Measurements from ENCODE around the gene DERA.

DNA sequence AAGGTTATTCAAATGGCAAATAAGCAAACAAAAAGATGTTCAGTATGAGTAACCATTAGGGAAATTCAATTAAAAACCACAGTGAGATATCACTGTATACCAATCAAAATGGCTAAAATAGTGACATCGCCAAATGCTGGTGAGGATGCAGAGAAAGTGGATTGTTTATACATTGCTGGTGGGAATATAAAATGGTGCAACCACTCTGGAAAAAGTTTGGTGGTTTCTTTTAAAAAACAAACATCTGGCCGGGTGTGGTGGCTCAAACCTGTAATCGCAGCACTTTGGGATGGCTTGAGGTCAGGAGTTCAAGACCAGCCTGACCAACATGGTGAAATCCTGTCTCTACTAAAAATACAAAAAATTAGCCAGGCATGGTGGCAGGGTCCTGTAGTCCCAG, 42.9 kb upstream of the DERA start:
- TF ChIP-seq, protein P1, sequence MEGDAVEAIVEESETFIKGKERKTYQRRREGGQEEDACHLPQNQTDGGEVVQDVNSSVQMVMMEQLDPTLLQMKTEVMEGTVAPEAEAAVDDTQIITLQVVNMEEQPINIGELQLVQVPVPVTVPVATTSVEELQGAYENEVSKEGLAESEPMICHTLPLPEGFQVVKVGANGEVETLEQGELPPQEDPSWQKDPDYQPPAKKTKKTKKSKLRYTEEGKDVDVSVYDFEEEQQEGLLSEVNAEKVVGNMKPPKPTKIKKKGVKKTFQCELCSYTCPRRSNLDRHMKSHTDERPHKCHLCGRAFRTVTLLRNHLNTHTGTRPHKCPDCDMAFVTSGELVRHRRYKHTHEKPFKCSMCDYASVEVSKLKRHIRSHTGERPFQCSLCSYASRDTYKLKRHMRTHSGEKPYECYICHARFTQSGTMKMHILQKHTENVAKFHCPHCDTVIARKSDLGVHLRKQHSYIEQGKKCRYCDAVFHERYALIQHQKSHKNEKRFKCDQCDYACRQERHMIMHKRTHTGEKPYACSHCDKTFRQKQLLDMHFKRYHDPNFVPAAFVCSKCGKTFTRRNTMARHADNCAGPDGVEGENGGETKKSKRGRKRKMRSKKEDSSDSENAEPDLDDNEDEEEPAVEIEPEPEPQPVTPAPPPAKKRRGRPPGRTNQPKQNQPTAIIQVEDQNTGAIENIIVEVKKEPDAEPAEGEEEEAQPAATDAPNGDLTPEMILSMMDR (optimal IDR thresholded peaks at IDR 0.05 in 1 of 3, IDR thresholded peaks at IDR 0.05 in 1 of 3, conservative IDR thresholded peaks at IDR 0.05 in 1 of 3; ENCODE audit: extremely low read depth in 1 of 3, insufficient read depth in 2 of 3, low read length in 3 of 3) = no peak
- TF ChIP-seq EZH2 (IDR thresholded peaks at IDR 0.05; ENCODE audit: low read length) = no peak

Measured in keratinocyte (primary cell).